ENCODE data around the gene ZNF177. TPM values are rescaled to one million over a fixed set of nuclear protein-coding genes. Genes with fewer than 3 reads are reported as not detected.

Gene ZNF177
- total RNA-seq, 1 donor, result 1.7 TPM

GRCh38 chr19:9329999-9330398 lies 32.8 kb upstream of the ZNF177 start:
- TF ChIP-seq CTCF (IDR thresholded peaks at IDR 0.05; ENCODE audit: insufficient read depth, low read depth, low read length), result no peak
- H3K4me3 ChIP-seq (ENCODE audit: low read depth, low read length), result no peak overlapping the region
- no peak for DNase-seq (ENCODE audit: low read depth)

GRCh38 chr19:9342610-9343304 lies 20.1 kb upstream of the ZNF177 start:
- TF ChIP-seq CTCF (IDR thresholded peaks at IDR 0.05; ENCODE audit: insufficient read depth, low read depth, low read length), result no peak
- H3K4me3 ChIP-seq (ENCODE audit: low read depth, low read length), result no peak overlapping the region
- DNase-seq (ENCODE audit: low read depth), result no peak

GRCh38 chr19:9345005-9345404 lies 17.8 kb upstream of the ZNF177 start:
- H3K4me3 ChIP-seq (ENCODE audit: low read depth, low read length), result no peak overlapping the region
- no peak for TF ChIP-seq CTCF (IDR thresholded peaks at IDR 0.05; ENCODE audit: insufficient read depth, low read depth, low read length)

GRCh38 chr19:9348253-9348652 lies 14.6 kb upstream of the ZNF177 start:
- no peak for DNase-seq (ENCODE audit: low read depth)
- TF ChIP-seq CTCF (IDR thresholded peaks at IDR 0.05; ENCODE audit: insufficient read depth, low read depth, low read length), result no peak
- H3K4me3 ChIP-seq (ENCODE audit: low read depth, low read length), result no peak overlapping the region

More at GRCh38 chr19:9345005-9345404, 17.8 kb upstream of the ZNF177 start:
- DNase-seq (ENCODE audit: low read depth), result no peak

- no peak overlapping the region for H3K4me3 ChIP-seq (ENCODE audit: low read depth, low read length)
- no peak for TF ChIP-seq CTCF (IDR thresholded peaks at IDR 0.05; ENCODE audit: insufficient read depth, low read depth, low read length)
- DNase-seq (ENCODE audit: low read depth), result no peak
Measured at GRCh38 chr19:9348671-9349070, 14.1 kb upstream of the ZNF177 start.

- no peak for DNase-seq (ENCODE audit: low read depth)
- no peak overlapping the region for H3K4me3 ChIP-seq (ENCODE audit: low read depth, low read length)
- TF ChIP-seq CTCF (IDR thresholded peaks at IDR 0.05; ENCODE audit: insufficient read depth, low read depth, low read length), result no peak
Measured at GRCh38 chr19:9352505-9352904, 10.3 kb upstream of the ZNF177 start.

GRCh38 chr19:9353011-9353410 lies 9.8 kb upstream of the ZNF177 start:
- no peak for TF ChIP-seq CTCF (IDR thresholded peaks at IDR 0.05; ENCODE audit: insufficient read depth, low read depth, low read length)
- no peak overlapping the region for H3K4me3 ChIP-seq (ENCODE audit: low read depth, low read length)
- DNase-seq (ENCODE audit: low read depth), result no peak

Data from fibroblast of villous mesenchyme (primary cell).